Left forelimb (tissue), 1 donor: Measurements from ENCODE around the gene CLTA.
A peak's percentile ranks its signal among the peaks of the same experiment; 100 is the strongest.
"Not testable (repeated sequence)": the region's sequence is repeated elsewhere in the genome, so short reads cannot be mapped to it uniquely, and the experiment has no call there.

ENCODE experiments used
- DNase-seq: peaks from one replicate; pipeline ENCODE4 v3.0.0-alpha.2; 2018; ENCODE audit warnings: low spot score

The CLTA gene

DNA sequence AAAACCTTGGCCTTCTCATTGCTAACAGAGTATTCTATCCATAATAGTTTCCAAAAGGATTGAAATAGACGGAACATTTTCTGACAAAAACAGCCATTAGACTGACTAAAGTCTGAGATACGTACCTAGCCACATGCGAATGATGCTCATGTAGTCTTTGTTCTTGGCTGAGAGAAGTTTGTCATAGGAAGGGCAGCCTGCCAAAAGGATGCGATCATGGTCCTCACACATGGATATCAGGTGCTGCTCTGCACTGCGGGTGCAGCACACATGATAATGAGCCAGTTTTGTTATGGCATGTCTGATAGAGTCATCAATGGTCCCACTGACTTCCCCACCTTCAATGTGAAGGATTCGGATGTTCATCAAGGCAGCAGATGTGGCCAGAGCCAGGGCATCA, 55.2 kb downstream of the CLTA start:
- DNase-seq = no peak

GRCh38 chr9:36247356-36247755, 56.6 kb downstream of the CLTA start:
- no peak for DNase-seq

DNA sequence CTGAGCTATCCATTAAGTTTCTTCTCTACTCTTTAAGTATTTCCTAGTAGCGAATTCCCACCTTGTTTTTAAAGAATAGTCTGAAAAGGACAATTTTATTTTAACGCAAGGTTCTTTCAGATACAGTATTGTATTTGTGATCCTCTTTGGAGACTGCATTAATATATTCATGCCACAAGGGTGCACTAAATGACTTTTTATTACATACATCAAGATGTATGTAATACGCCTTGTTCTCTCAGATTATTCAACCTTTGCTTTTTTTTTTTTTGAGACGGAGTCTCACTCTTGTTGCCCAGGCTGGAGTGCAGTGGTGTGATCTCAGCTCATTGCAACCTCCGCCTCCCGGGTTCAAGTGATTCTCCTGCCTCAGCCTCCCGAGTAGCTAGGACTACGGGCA, 57.3 kb downstream of the CLTA start:
- DNase-seq = not testable (repeated sequence)

- DNase-seq = no peak
Measured at GRCh38 chr9:36249189-36249588, 58.5 kb downstream of the CLTA start.

DNA sequence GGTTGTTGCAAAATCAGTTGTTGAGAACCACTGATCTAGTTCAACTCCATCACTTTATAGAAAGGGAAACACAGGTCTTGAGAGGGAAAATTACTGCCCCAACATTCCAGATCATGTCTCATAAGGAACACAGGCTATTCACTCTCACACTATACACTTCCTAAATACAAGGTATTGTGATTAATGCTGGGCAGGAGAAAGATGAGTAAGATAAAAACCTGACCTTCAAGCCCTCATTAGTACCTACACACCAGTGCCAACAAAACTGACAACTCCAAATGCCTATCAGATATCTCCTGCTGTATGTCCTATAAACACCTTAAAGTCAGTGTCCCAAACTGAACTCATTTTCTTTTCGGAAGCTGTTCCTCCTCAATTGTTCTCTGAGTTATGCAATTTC, 59.4 kb downstream of the CLTA start:
- no peak for DNase-seq

DNA sequence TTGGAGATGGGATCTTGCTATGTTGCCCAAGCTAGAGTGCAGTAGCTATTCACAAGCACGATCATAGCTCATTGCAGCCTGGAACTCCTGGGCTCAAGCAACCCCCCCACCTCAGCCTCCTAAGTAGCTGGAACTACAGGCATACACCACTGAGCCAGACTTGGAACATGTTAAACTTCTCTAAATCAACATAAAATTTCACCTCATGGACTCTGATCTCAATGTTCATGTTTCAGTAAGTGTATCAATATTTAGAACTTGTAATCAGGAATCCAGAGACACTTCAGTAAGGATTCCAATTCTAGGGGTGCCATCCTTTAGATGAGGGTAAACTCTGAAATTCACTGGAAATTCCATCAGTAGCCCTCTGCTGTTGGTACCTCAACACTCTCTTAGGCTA, 60.7 kb downstream of the CLTA start:
- DNase-seq = no peak

GRCh38 chr9:36258208-36258995, 67.7 kb downstream of the CLTA start, which contains the start of gene GNE:
GNE (minus strand) TSS chr9:36258448; CDS start chr9:36249355, 9,093 bp downstream.
- DNase-seq = peak; percentile 99

DNA sequence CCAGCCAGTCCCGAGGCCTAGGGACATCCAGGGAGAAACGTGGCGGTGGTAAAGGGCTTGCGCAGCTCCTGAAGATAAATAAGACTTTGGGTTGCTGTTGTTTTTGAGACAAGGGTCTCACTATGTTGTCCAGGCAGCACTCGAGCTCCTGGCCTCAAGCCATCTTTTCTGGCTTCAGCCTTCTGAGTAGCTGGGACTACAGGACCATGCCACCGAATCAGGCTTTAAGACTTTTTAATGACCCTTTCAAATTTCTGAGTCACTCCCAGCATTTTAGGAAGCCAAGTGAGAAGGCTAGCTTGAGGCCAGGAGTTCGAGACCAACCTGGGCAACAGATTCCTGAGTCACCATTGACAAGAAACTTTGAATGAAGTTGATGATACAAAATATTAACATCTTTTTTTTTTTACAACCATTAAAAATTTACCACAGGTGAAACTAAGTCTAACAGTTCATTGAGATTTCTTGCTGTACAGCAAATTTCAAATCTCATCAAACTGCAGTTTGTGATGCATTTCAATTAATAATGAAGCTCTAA, 68.3 kb downstream of the CLTA start:
- no peak for DNase-seq
